ENCODE results near the gene PLXNB2. TPM values are rescaled to one million over a fixed set of nuclear protein-coding genes. Genes with fewer than 3 reads are reported as not detected.

PLXNB2 gene
- total and polyA plus RNA-seq, 8 donors: 89.3 to 216 (median 128) TPM

DNA sequence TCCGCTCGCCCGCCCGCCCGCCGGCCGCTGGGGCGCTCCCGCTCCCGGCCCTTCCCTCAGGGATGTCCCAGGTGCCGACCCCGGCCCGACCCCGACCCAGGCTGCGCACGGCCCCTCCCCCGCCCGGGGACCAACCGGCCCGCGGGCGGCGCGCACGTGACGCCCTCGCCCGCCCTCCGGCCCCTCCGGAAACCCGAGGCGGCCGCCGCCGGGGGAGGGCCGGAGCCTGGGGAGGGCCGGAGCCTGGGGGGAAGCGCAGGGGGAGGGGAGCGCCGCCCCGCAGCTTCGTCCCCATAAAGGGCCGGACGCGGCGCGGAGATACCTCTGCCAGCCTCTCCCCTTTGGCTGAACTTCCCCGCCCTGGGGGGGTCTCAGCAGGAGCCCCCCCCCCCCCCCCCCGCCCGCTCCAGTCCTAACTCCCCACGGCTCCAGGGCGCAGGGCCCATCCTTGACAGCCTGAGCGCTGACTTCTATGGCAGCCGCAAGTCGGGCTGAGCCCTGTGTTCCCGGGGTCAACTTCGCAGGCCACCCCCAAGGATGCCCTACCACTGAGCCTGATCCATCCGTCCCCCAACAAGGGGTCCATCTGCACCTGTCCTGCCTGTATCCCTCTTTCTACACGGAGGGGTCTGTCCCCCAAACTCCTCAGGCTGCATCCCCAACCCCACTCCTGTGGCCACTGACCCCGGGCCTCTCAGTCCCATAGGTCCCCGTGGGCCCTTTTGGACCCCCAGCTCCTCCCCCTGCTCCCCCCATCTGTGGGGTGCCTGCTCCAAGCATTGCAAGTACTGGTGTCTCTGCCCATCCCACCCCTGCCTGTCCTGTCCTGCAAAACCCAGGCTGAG is 45.6 kb downstream of the PLXNB2 start, which contains the start of gene MAPK12:
Gene MAPK12, minus strand, starts transcription at position 69 of the 845 bp plus-strand sequence. CDS start 174 bp downstream, outside the sequence.
- Histone ChIP-seq H3K36me3 (no peaks in the 10 kb centered on the region), H3K4me1 (no peaks in the 10 kb centered on the region), H3K9me3 (no peaks in the 10 kb centered on the region), H3K4me3 (peak within 1 kb of the TSS; percentile 2 to 43 (median 22)), H3K27ac (no peak within 1 kb of the TSS), H3K27me3 (no peaks in the 10 kb centered on the region)
- DNase-seq: no peak
- 3 to 18% methylated on average over 16 to 59 of the region's 61 CpGs for WGBS, 2 donors
- peak in 2 of 4 donors; percentile 4 to 31 for ATAC-seq
- TF ChIP-seq, protein P1, sequence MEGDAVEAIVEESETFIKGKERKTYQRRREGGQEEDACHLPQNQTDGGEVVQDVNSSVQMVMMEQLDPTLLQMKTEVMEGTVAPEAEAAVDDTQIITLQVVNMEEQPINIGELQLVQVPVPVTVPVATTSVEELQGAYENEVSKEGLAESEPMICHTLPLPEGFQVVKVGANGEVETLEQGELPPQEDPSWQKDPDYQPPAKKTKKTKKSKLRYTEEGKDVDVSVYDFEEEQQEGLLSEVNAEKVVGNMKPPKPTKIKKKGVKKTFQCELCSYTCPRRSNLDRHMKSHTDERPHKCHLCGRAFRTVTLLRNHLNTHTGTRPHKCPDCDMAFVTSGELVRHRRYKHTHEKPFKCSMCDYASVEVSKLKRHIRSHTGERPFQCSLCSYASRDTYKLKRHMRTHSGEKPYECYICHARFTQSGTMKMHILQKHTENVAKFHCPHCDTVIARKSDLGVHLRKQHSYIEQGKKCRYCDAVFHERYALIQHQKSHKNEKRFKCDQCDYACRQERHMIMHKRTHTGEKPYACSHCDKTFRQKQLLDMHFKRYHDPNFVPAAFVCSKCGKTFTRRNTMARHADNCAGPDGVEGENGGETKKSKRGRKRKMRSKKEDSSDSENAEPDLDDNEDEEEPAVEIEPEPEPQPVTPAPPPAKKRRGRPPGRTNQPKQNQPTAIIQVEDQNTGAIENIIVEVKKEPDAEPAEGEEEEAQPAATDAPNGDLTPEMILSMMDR (IDR thresholded peaks at IDR 0.05): no peak
- intact Hi-C loops (cut with DNase I): loop anchor here in 1 of 3 donors (10.0 kb wide), 1 partner anchor 353 kb away; no protein-coding TSS in a partner anchor
- no peak for FAIRE-seq

GRCh38 chr22:50260801-50261614 is 46.4 kb downstream of the PLXNB2 start:
- no peaks in the 10 kb centered on the region for H3K27me3 ChIP-seq
- H3K4me3 ChIP-seq: peak overlapping the region; percentile 2 to 43 (median 22)
- TF ChIP-seq, protein P1 (IDR thresholded peaks at IDR 0.05): no peak
- H3K36me3 ChIP-seq: no peaks in the 10 kb centered on the region
- FAIRE-seq (no peak), ATAC-seq (peak in 3 of 4 donors; percentile 28 to 58 (median 42)), DNase-seq (peak in 1 of 6 donors; percentile 80)
- no peaks in the 10 kb centered on the region for H3K9me3 ChIP-seq
- no peak overlapping the region for H3K27ac ChIP-seq
- no peaks in the 10 kb centered on the region for H3K4me1 ChIP-seq
- 1 to 5% methylated on average over 16 to 92 of the region's 92 CpGs for WGBS, 2 donors
- intact Hi-C loops (cut with DNase I): loop anchor here in 1 of 3 donors (10.0 kb wide), 1 partner anchor 354 kb away; no protein-coding TSS in a partner anchor

- TF ChIP-seq, protein P1 (IDR thresholded peaks at IDR 0.05): no peak
- Histone ChIP-seq H3K36me3 (no peaks in the 10 kb centered on the region), H3K27me3 (no peaks in the 10 kb centered on the region), H3K27ac (no peak overlapping the region), H3K4me1 (no peaks in the 10 kb centered on the region), H3K4me3 (peak overlapping the region in 2 of 4 donors; percentile 23 to 43), H3K9me3 (no peaks in the 10 kb centered on the region)
- intact Hi-C loops (cut with DNase I): loop anchor here in 1 of 3 donors (10.0 kb wide), 1 partner anchor 354 kb away; no protein-coding TSS in a partner anchor
- WGBS, 2 donors: 30 to 42% methylated on average over 10 to 11 of the region's 11 CpGs
- ATAC-seq (no peak), FAIRE-seq (no peak), DNase-seq (no peak)
These were observed 47.0 kb downstream of the PLXNB2 start for GRCh38 chr22:50260434-50260800.

DNA sequence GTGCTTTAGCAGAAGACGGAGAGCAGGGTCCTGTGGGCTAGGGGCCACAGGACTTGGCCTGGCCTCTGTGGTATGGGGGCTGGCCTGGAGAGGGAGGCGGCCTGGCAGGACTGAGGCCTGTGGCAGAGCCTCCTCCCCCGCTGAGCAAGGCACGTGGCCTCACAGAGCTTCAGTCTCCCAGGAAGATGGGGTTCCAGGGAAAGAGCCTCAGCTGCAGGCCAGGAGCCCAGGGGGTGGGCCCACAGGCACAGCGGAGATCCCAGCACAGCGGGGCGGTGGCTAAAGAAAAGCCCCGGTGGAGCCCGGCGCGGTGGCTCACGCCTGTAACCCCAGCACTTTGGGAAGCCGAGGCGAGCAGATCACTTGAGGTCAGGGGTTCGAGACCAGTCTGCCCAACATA is 48.1 kb downstream of the PLXNB2 start:
- no peak for FAIRE-seq

More for the DNA sequence above, 48.1 kb downstream of the PLXNB2 start:
- Histone ChIP-seq H3K27me3 (no peaks in the 10 kb centered on the region), H3K36me3 (no peaks in the 10 kb centered on the region), H3K4me3 (no peak overlapping the region), H3K9me3 (no peaks in the 10 kb centered on the region), H3K27ac (no peak overlapping the region), H3K4me1 (no peaks in the 10 kb centered on the region)
- ATAC-seq (no peak), DNase-seq (no peak)
- 88 to 93% methylated on average over 15 of the region's 15 CpGs for WGBS, 2 donors
- intact Hi-C loops (cut with DNase I): loop anchor here in 1 of 3 donors (5.0 kb wide), 1 partner anchor 78 kb away; no protein-coding TSS in a partner anchor
- TF ChIP-seq, protein P1 (IDR thresholded peaks at IDR 0.05): no peak
